ENCODE data around the gene FOXP1. TPM values are rescaled to one million over a fixed set of nuclear protein-coding genes. Genes with fewer than 3 reads are reported as not detected.

The FOXP1 gene
- total and polyA plus RNA-seq, 2 of the 13 experiments (the other 11 are each of a cell fraction or from before 2014, with no cell fraction given), result 40.4 to 59.0 TPM

DNA sequence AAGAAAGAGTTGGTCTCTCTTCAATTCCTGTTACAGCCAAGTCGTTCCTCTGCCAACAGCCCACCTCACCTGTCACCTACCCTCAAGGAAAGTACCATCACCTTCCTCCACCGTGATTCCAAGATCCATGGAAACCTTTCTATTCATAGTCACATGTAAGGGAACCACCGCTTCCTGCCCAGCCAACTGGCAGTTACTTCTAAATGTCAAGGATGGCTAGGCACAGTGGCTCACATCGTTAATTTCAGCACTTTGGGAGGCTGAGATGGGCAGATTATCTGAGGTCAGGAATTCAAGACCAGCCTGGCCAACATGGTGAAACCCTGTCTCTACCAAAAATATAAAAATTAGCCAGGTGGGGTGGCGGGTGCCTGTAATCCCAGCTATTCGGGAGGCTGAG, 82.8 kb downstream of the FOXP1 start:
- in situ Hi-C loops (cut with HindIII; ENCODE audit: extremely low pct_ligation_motif_present, low pct_unique_long_range_greater_than_20kb), result no loop called here
- POLR2A ChIA-PET, result no interaction called here
- no peak overlapping the region for H2AFZ ChIP-seq (ENCODE audit: low read length)

More for the DNA sequence above, 82.8 kb downstream of the FOXP1 start:
- Histone ChIP-seq H3K36me3 (replicated peaks in 1 of 2; ENCODE audit: control insufficient read depth in 1 of 2, insufficient read depth in 2 of 2, low read length in 2 of 2) (peaks cover 0 to 4% of the 10 kb centered on the region in 2 experiments; a peak in 2 of 5 replicates), H3K9me3 (ENCODE audit: low read length) (no peaks in the 10 kb centered on the region), H3K79me2 (ENCODE audit: insufficient read depth, low read length) (peaks cover 39% of the 10 kb centered on the region), H3K9ac (ENCODE audit: insufficient read depth, low read depth, low read length) (no peak overlapping the region), H3K27me3 (ENCODE audit: control insufficient read depth in 1 of 2, insufficient read depth in 2 of 2, low read length in 2 of 2) (no peaks in the 10 kb centered on the region), H3K4me1 (ENCODE audit: insufficient read depth, low read length) (peaks cover 31% of the 10 kb centered on the region), H4K20me1 (ENCODE audit: insufficient read depth, low read length) (peaks cover 7% of the 10 kb centered on the region), H3K27ac (ENCODE audit: extremely low read length, insufficient read depth, low read length) (no peak overlapping the region), H3K4me3 (replicated peaks in 1 of 3; ENCODE audit: insufficient read depth in 1 of 3, low read depth in 2 of 3, low read length in 3 of 3) (no peak overlapping the region), H3K4me2 (ENCODE audit: low read depth, low read length) (no peak overlapping the region)
- DNase-seq (ENCODE audit: low spot score) (no peak), FAIRE-seq (no peak), ATAC-seq (no peak)
- intact Hi-C loops (cut with micrococcal nuclease; ENCODE audit: unreplicated experiment), result no loop called here
- CTCF ChIA-PET (ENCODE audit: low intra/inter-chr PET ratio, low total read pairs), result no interaction called here
- BruUV-seq (replicated peaks), result no TSS peak
- WGBS (ENCODE audit: low lambda C conversion rate), result 95% methylated on average over 6 of the region's 6 CpGs
- TF ChIP-seq, protein P1, sequence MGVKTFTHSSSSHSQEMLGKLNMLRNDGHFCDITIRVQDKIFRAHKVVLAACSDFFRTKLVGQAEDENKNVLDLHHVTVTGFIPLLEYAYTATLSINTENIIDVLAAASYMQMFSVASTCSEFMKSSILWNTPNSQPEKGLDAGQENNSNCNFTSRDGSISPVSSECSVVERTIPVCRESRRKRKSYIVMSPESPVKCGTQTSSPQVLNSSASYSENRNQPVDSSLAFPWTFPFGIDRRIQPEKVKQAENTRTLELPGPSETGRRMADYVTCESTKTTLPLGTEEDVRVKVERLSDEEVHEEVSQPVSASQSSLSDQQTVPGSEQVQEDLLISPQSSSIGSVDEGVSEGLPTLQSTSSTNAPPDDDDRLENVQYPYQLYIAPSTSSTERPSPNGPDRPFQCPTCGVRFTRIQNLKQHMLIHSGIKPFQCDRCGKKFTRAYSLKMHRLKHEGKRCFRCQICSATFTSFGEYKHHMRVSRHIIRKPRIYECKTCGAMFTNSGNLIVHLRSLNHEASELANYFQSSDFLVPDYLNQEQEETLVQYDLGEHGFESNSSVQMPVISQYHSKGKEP (CRISPR knock-in tag; IDR thresholded peaks at IDR 0.05), result no peak
- TF ChIP-seq FOXK1 (CRISPR knock-in tag; IDR thresholded peaks at IDR 0.05; ENCODE audit: borderline replicate concordance, low read depth) (no peak), POLR2G (IDR thresholded peaks at IDR 0.05; ENCODE audit: low read depth, low read length) (no peak), ZNF10 (CRISPR knock-in tag; IDR thresholded peaks at IDR 0.05; ENCODE audit: borderline replicate concordance, low read depth) (no peak), SSRP1 (CRISPR knock-in tag; IDR thresholded peaks at IDR 0.05) (no peak), CCAR2 (optimal IDR thresholded peaks at IDR 0.05; ENCODE audit: low read depth, low read length) (no peak), SIN3A (IDR thresholded peaks at IDR 0.05; ENCODE audit: borderline replicate concordance, low read depth, low read length) (no peak), ZNF33B (CRISPR knock-in tag; IDR thresholded peaks at IDR 0.05) (no peak), ZNF773 (CRISPR knock-in tag; IDR thresholded peaks at IDR 0.05; ENCODE audit: borderline replicate concordance) (no peak), SOX13 (IDR thresholded peaks at IDR 0.05) (no peak), SOX13 (CRISPR knock-in tag; conservative IDR thresholded peaks at IDR 0.05 in 1 of 2, IDR thresholded peaks at IDR 0.05 in 1 of 2) (no peak), U2AF2 (IDR thresholded peaks at IDR 0.05; ENCODE audit: low read depth, low read length) (no peak), ZNF550 (CRISPR knock-in tag; IDR thresholded peaks at IDR 0.05; ENCODE audit: borderline replicate concordance) (no peak)
- TF ChIP-seq, protein P2, sequence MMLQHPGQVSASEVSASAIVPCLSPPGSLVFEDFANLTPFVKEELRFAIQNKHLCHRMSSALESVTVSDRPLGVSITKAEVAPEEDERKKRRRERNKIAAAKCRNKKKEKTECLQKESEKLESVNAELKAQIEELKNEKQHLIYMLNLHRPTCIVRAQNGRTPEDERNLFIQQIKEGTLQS (CRISPR knock-in tag; IDR thresholded peaks at IDR 0.05), result no peak
- TF ChIP-seq, protein P3, sequence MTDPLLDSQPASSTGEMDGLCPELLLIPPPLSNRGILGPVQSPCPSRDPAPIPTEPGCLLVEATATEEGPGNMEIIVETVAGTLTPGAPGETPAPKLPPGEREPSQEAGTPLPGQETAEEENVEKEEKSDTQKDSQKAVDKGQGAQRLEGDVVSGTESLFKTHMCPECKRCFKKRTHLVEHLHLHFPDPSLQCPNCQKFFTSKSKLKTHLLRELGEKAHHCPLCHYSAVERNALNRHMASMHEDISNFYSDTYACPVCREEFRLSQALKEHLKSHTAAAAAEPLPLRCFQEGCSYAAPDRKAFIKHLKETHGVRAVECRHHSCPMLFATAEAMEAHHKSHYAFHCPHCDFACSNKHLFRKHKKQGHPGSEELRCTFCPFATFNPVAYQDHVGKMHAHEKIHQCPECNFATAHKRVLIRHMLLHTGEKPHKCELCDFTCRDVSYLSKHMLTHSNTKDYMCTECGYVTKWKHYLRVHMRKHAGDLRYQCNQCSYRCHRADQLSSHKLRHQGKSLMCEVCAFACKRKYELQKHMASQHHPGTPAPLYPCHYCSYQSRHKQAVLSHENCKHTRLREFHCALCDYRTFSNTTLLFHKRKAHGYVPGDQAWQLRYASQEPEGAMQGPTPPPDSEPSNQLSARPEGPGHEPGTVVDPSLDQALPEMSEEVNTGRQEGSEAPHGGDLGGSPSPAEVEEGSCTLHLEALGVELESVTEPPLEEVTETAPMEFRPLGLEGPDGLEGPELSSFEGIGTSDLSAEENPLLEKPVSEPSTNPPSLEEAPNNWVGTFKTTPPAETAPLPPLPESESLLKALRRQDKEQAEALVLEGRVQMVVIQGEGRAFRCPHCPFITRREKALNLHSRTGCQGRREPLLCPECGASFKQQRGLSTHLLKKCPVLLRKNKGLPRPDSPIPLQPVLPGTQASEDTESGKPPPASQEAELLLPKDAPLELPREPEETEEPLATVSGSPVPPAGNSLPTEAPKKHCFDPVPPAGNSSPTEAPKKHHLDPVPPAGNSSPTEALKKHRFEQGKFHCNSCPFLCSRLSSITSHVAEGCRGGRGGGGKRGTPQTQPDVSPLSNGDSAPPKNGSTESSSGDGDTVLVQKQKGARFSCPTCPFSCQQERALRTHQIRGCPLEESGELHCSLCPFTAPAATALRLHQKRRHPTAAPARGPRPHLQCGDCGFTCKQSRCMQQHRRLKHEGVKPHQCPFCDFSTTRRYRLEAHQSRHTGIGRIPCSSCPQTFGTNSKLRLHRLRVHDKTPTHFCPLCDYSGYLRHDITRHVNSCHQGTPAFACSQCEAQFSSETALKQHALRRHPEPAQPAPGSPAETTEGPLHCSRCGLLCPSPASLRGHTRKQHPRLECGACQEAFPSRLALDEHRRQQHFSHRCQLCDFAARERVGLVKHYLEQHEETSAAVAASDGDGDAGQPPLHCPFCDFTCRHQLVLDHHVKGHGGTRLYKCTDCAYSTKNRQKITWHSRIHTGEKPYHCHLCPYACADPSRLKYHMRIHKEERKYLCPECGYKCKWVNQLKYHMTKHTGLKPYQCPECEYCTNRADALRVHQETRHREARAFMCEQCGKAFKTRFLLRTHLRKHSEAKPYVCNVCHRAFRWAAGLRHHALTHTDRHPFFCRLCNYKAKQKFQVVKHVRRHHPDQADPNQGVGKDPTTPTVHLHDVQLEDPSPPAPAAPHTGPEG (CRISPR knock-in tag; IDR thresholded peaks at IDR 0.05), result no peak
- TF ChIP-seq, protein P4, sequence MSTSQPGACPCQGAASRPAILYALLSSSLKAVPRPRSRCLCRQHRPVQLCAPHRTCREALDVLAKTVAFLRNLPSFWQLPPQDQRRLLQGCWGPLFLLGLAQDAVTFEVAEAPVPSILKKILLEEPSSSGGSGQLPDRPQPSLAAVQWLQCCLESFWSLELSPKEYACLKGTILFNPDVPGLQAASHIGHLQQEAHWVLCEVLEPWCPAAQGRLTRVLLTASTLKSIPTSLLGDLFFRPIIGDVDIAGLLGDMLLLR (CRISPR knock-in tag; IDR thresholded peaks at IDR 0.05), result no peak
